ENCODE results near the gene LRIG1.

DNA sequence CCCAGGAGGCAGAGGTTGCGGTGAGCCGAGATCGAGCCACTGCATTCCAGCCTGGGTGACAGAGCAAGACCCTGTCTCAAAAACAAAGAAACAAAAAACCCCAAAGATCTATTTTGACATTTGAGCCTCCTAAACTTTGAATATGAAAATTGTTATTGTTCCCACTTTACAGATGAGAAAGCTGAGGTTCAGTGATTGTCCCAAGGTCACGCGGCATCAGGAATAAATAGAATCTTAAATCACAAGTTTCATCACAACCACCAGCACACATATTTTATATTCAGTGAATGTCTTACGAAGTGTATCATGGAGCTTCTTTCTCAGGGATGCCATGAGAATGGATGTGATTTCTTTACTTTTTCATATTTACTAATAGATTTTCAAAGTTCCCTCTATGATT, 5.3 kb upstream of the LRIG1 start:
- no peak for TF ChIP-seq CTCF (IDR thresholded peaks at IDR 0.05)
- no peak for TF ChIP-seq EZH2 (IDR thresholded peaks at IDR 0.05)
- TF ChIP-seq EZH2phosphoT487 (IDR thresholded peaks at IDR 0.05) = no peak

All from neural progenitor cell (in vitro differentiated cells).